ENCODE results near the gene ABLIM2.

Gene ABLIM2

GRCh38 chr4:8203052-8203401, 44.4 kb upstream of the ABLIM2 start:
- no peak overlapping the region for H3K27ac ChIP-seq
- TF ChIP-seq CTCF (conservative IDR thresholded peaks at IDR 0.05) (no peak), ZFX (IDR thresholded peaks at IDR 0.05) (no peak)

- TF ChIP-seq CTCF (conservative IDR thresholded peaks at IDR 0.05) (no peak), ZFX (IDR thresholded peaks at IDR 0.05) (no peak)
- no peak overlapping the region for H3K27ac ChIP-seq
Measured at GRCh38 chr4:8202108-8203051, 43.8 kb upstream of the ABLIM2 start.

GRCh38 chr4:8201321-8201781, 42.7 kb upstream of the ABLIM2 start:
- TF ChIP-seq ZFX (IDR thresholded peaks at IDR 0.05) = no peak
- TF ChIP-seq CTCF (conservative IDR thresholded peaks at IDR 0.05) = no peak
- no peak overlapping the region for H3K27ac ChIP-seq

- no peak overlapping the region; the same call in 1 of the 2 replicates for H3K27ac ChIP-seq
- no peak for TF ChIP-seq CTCF (conservative IDR thresholded peaks at IDR 0.05)
- TF ChIP-seq ZFX (IDR thresholded peaks at IDR 0.05) = no peak
Measured at GRCh38 chr4:8200302-8200975, 41.8 kb upstream of the ABLIM2 start.

GRCh38 chr4:8199594-8200301, 41.1 kb upstream of the ABLIM2 start:
- H3K27ac ChIP-seq = peak overlapping the region; percentile 80
- TF ChIP-seq ZFX (IDR thresholded peaks at IDR 0.05) = no peak

- TF ChIP-seq ZFX (IDR thresholded peaks at IDR 0.05) (peak; percentile 44; the same call in 1 of the 2 replicates), CTCF (conservative IDR thresholded peaks at IDR 0.05) (no peak)
- H3K27ac ChIP-seq = peak within 1 kb of the TSS; percentile 80
Measured at GRCh38 chr4:8198906-8199593, 40.4 kb upstream of the ABLIM2 start, which contains the start of gene SH3TC1. TSS of gene SH3TC1 (plus strand) at chr4:8199290. CDS start at chr4:8205195, 5,905 bp downstream.

Data from C4-2B (cell line).